Chondrocyte (in vitro differentiated cells): Measurements from ENCODE around the gene KRTAP9-6. TPM values are rescaled to one million over a fixed set of nuclear protein-coding genes. Genes with fewer than 3 reads are reported as not detected.
"Not testable (repeated sequence)": the region's sequence is repeated elsewhere in the genome, so short reads cannot be mapped to it uniquely, and the experiment has no call there.

Experiments
- DNase-seq: peaks from one replicate; pipeline ENCODE4 v3.0.0; 2021; ENCODE audit warnings: mixed read lengths, low spot score
- H3K27ac Mint-ChIP-seq: one replicate; pipeline ENCODE4 v1.8.0; 2021; ENCODE audit warnings: mild to moderate bottlenecking, moderate library complexity, mixed read lengths; ENCODE audit not compliant: unreplicated experiment
- H3K27me3 Mint-ChIP-seq: 2 replicates; pipeline ENCODE4 v1.8.0; 2021; ENCODE audit warnings: low read depth, mixed read lengths
- H3K36me3 Mint-ChIP-seq: 2 replicates; pipeline ENCODE4 v1.8.0; 2021; ENCODE audit warnings: low read depth, mixed read lengths
- H3K4me1 Mint-ChIP-seq: 2 replicates; pipeline ENCODE4 v1.8.0; 2021; ENCODE audit warnings: low read depth, mild to moderate bottlenecking, mixed read lengths
- H3K4me3 Mint-ChIP-seq: one replicate; pipeline ENCODE4 v1.8.0; 2021; ENCODE audit warnings: mild to moderate bottlenecking, moderate library complexity, mixed read lengths; ENCODE audit not compliant: unreplicated experiment
- H3K9me3 Mint-ChIP-seq: 2 replicates; pipeline ENCODE4 v1.8.0; 2021; ENCODE audit warnings: low read depth, mixed read lengths
- CTCF ChIP-seq: fragments of 200-600 bp; sonication (generic); IDR thresholded peaks from 2 replicates; pipeline ENCODE4 v1.5.0; 2021; ENCODE audit warnings: antibody characterized with exemption, mild to moderate bottlenecking, moderate library complexity
- total RNA-seq: library from RNA; stranded (reverse); gene quantifications from 3 replicates; pipeline ENCODE4 v1.2.1, GENCODE V29; 2021

Gene KRTAP9-6
- total RNA-seq, 1 donor from 2014 or later = not detected

- Mint-ChIP-seq H3K4me3 (no peak overlapping the region), H3K36me3 (no peaks in the 10 kb centered on the region), H3K27me3 (peaks cover 50% of the 10 kb centered on the region), H3K9me3 (no peaks in the 10 kb centered on the region), H3K27ac (no peak overlapping the region), H3K4me1 (no peaks in the 10 kb centered on the region)
- no peak for DNase-seq
- TF ChIP-seq CTCF = no peak
These were observed 33.4 kb upstream of the KRTAP9-6 start for GRCh38 chr17:41231731-41232130.

- not testable (repeated sequence) for DNase-seq, H3K4me1 Mint-ChIP-seq, H3K4me3 Mint-ChIP-seq, H3K36me3 Mint-ChIP-seq, H3K27ac Mint-ChIP-seq, H3K9me3 Mint-ChIP-seq
- H3K27me3 Mint-ChIP-seq = peaks cover 55% of the 10 kb centered on the region
These were observed 32.6 kb upstream of the KRTAP9-6 start, which contains the start of gene KRTAP9-3 for GRCh38 chr17:41232399-41233105. Gene KRTAP9-3, plus strand, starts transcription at chr17:41232449. Its CDS starts 53 bp downstream, at chr17:41232502.

- H3K4me3 Mint-ChIP-seq, H3K4me1 Mint-ChIP-seq, H3K9me3 Mint-ChIP-seq, H3K27ac Mint-ChIP-seq, DNase-seq, H3K36me3 Mint-ChIP-seq: not testable (repeated sequence)
- peaks cover 57% of the 10 kb centered on the region for H3K27me3 Mint-ChIP-seq
These were observed 28.1 kb upstream of the KRTAP9-6 start for GRCh38 chr17:41237116-41237515.

GRCh38 chr17:41237949-41238437, 27.2 kb upstream of the KRTAP9-6 start, which contains the start of gene KRTAP9-8:
Gene KRTAP9-8, plus strand, starts transcription at chr17:41237999. Its CDS starts 53 bp downstream, at chr17:41238052.
- H3K4me1 Mint-ChIP-seq, H3K9me3 Mint-ChIP-seq, H3K4me3 Mint-ChIP-seq, DNase-seq, H3K27ac Mint-ChIP-seq: not testable (repeated sequence)
- Mint-ChIP-seq H3K27me3 (peaks cover 59% of the 10 kb centered on the region), H3K36me3 (peaks cover 11% of the 10 kb centered on the region)

- H3K27me3 Mint-ChIP-seq = peaks cover 54% of the 10 kb centered on the region
- not testable (repeated sequence) for DNase-seq, H3K4me3 Mint-ChIP-seq, H3K27ac Mint-ChIP-seq, H3K4me1 Mint-ChIP-seq, H3K9me3 Mint-ChIP-seq, H3K36me3 Mint-ChIP-seq
These were observed 18.0 kb upstream of the KRTAP9-6 start for GRCh38 chr17:41246995-41247787.

GRCh38 chr17:41249637-41250240, 15.4 kb upstream of the KRTAP9-6 start, which contains the start of gene KRTAP9-4:
Gene KRTAP9-4, plus strand, starts transcription at chr17:41249687. Its CDS starts 34 bp downstream, at chr17:41249721.
- not testable (repeated sequence) for H3K9me3 Mint-ChIP-seq, H3K4me3 Mint-ChIP-seq, DNase-seq, H3K4me1 Mint-ChIP-seq, H3K27ac Mint-ChIP-seq, H3K36me3 Mint-ChIP-seq
- peaks cover 51% of the 10 kb centered on the region for H3K27me3 Mint-ChIP-seq

GRCh38 chr17:41251261-41251660, 13.9 kb upstream of the KRTAP9-6 start:
- H3K27me3 Mint-ChIP-seq = peaks cover 55% of the 10 kb centered on the region
- H3K27ac Mint-ChIP-seq = no peak overlapping the region

More at GRCh38 chr17:41251261-41251660, 13.9 kb upstream of the KRTAP9-6 start:
- no peaks in the 10 kb centered on the region for H3K9me3 Mint-ChIP-seq
- DNase-seq = no peak
- H3K4me1 Mint-ChIP-seq = peaks cover 4% of the 10 kb centered on the region
- no peak overlapping the region for H3K4me3 Mint-ChIP-seq
- H3K36me3 Mint-ChIP-seq = peaks cover 3% of the 10 kb centered on the region
- no peak for TF ChIP-seq CTCF
